HepG2 (cell line): Measurements from ENCODE around the gene UPB1. TPM values are rescaled to one million over a fixed set of nuclear protein-coding genes. Genes with fewer than 3 reads are reported as not detected.

Experiments
- BHLHE40 ChIP-seq: IDR thresholded peaks from 2 replicates; pipeline ENCODE4 v1.6.1; 2011; ENCODE audit warnings: low read length, improper control_type of control experiment
- PTBP1 ChIP-seq: fragments of 200-400 bp; formaldehyde crosslinking; IDR thresholded peaks from 2 replicates; pipeline ENCODE4 v1.6.1; 2018; ENCODE audit warnings: low read length, low read depth; ENCODE audit not compliant: poor library complexity, severe bottlenecking
- ZNF484 ChIP-seq: sonication (generic); formaldehyde crosslinking; IDR thresholded peaks from 2 replicates; pipeline ENCODE4 v1.5.1; 2020; ENCODE audit warnings: mild to moderate bottlenecking, low read depth, missing genetic modification reagents, borderline replicate concordance
- ZNF773 ChIP-seq: sonication (generic); formaldehyde crosslinking; IDR thresholded peaks from 2 replicates; pipeline ENCODE4 v1.4.0; 2020; ENCODE audit warnings: missing genetic modification reagents, borderline replicate concordance
- ZNF775 ChIP-seq: sonication (generic); formaldehyde crosslinking; IDR thresholded peaks from 2 replicates; pipeline ENCODE4 v1.4.0; 2020; ENCODE audit warnings: missing genetic modification reagents, mild to moderate bottlenecking, moderate library complexity, borderline replicate concordance
- polyA plus RNA-seq, 8 experiments: library from polyadenylated mRNA; depleted of rRNA in 3 of 8; stranded (reverse) in 7 of 8; unstranded in 1 of 8; fragments of >200 nt; fragmentation: Illumina TruSeq in 4 of 8; extraction: Trizol in 4 of 8; gene quantifications; 2 replicates each; pipeline versions ENCODE4 v1.2.1 to v1.2.3, GENCODE V29; 2011 to 2016; ENCODE audit warnings: low read depth in 4 of 8, missing spikeins in 1 of 8, mixed read lengths in 1 of 8; ENCODE audit not compliant: insufficient read depth in 1 of 8
- total RNA-seq, 5 experiments: library from RNA; depleted of rRNA; stranded (reverse); fragments of >200 nt; fragmentation: Illumina TruSeq; extraction: Trizol; gene quantifications; 2 replicates each; pipeline ENCODE4 v1.2.3, GENCODE V29; 2016; ENCODE audit warnings: low read depth in 1 of 5
- TF ChIP-seq, protein P1 (sequence below): sonication (generic); formaldehyde crosslinking; IDR thresholded peaks from 2 replicates; pipeline ENCODE4 v1.4.0; 2020; ENCODE audit warnings: missing genetic modification reagents
- TF ChIP-seq, protein P2 (sequence below): sonication (generic); formaldehyde crosslinking; IDR thresholded peaks from 2 replicates; pipeline ENCODE4 v1.9.0; 2021; ENCODE audit warnings: missing genetic modification reagents, borderline replicate concordance
- TF ChIP-seq, protein P3 (sequence below): sonication (generic); formaldehyde crosslinking; IDR thresholded peaks from 2 replicates; pipeline ENCODE4 v1.9.0; 2022; ENCODE audit warnings: missing genetic modification reagents, mild to moderate bottlenecking, borderline replicate concordance
- TF ChIP-seq, protein P4 (sequence below): fragments of 450-650 bp; IDR thresholded peaks from 2 replicates; pipeline ENCODE4 v1.6.1; 2017; ENCODE audit warnings: mild to moderate bottlenecking
- TF ChIP-seq, protein P5 (sequence below): sonication (generic); formaldehyde crosslinking; IDR thresholded peaks from 2 replicates; pipeline ENCODE4 v1.5.0; 2020; ENCODE audit warnings: mild to moderate bottlenecking, missing genetic modification reagents
- TF ChIP-seq, protein P6 (sequence below): sonication (generic); formaldehyde crosslinking; IDR thresholded peaks from 2 replicates; pipeline ENCODE4 v1.4.0; 2020; ENCODE audit warnings: mild to moderate bottlenecking, missing genetic modification reagents, borderline replicate concordance

Gene UPB1
- total and polyA plus RNA-seq, 2 of the 13 experiments (the other 11 are each of a cell fraction or from before 2014, with no cell fraction given), result 0.38 to 1.2 TPM

DNA sequence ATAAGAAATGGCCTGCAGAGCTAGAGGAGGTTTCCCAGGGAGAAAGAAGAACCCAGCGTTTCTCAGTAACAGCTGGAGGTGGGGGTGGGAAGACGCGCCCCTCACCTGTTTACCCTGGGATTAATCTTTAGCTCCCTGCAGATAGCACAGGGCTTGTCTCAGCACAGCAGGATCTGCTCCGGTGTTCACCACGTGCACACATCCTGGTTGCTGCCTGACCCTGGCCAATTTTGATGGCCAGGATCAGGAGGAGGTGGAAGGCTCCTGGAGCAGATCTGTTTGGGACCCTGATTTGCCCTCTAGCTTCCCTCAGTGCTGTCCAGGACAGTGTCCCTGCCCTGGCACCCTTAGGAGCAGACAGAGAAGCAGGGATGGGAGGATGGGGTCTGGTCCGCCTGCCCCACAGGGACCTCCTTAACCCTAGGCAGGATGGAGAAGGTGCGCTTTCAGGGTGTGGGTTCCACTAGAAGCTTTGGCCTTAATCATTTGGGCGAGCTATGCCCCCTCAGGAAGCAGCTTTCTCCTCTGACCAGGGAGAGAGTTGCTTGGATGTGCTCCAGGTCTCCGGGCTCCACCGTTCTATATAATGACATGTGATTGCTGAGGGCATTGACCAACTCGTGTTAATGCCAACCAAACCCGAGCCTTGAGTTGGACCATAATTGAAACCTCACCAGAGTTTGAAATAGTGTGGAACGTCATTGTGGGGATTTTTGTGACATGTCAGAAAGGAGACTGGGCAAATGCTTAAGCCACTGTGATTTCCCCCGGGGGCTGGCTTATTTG is 19.3 kb downstream of the UPB1 start (continued):
- TF ChIP-seq, protein P1, sequence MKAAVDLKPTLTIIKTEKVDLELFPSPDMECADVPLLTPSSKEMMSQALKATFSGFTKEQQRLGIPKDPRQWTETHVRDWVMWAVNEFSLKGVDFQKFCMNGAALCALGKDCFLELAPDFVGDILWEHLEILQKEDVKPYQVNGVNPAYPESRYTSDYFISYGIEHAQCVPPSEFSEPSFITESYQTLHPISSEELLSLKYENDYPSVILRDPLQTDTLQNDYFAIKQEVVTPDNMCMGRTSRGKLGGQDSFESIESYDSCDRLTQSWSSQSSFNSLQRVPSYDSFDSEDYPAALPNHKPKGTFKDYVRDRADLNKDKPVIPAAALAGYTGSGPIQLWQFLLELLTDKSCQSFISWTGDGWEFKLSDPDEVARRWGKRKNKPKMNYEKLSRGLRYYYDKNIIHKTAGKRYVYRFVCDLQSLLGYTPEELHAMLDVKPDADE (CRISPR knock-in tag), result no peak
- TF ChIP-seq, protein P2, sequence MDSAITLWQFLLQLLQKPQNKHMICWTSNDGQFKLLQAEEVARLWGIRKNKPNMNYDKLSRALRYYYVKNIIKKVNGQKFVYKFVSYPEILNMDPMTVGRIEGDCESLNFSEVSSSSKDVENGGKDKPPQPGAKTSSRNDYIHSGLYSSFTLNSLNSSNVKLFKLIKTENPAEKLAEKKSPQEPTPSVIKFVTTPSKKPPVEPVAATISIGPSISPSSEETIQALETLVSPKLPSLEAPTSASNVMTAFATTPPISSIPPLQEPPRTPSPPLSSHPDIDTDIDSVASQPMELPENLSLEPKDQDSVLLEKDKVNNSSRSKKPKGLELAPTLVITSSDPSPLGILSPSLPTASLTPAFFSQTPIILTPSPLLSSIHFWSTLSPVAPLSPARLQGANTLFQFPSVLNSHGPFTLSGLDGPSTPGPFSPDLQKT (CRISPR knock-in tag), result no peak
- TF ChIP-seq ZNF484 (CRISPR knock-in tag) (0 out of 2 replicates have a peak, but pooled peaks have one; percentile 44), ZNF773 (CRISPR knock-in tag) (peak; percentile 80; the same call in 1 of the 2 replicates), ZNF775 (peak; percentile 86), PTBP1 (no peak), BHLHE40 (peak; percentile 54)
- TF ChIP-seq, protein P3, sequence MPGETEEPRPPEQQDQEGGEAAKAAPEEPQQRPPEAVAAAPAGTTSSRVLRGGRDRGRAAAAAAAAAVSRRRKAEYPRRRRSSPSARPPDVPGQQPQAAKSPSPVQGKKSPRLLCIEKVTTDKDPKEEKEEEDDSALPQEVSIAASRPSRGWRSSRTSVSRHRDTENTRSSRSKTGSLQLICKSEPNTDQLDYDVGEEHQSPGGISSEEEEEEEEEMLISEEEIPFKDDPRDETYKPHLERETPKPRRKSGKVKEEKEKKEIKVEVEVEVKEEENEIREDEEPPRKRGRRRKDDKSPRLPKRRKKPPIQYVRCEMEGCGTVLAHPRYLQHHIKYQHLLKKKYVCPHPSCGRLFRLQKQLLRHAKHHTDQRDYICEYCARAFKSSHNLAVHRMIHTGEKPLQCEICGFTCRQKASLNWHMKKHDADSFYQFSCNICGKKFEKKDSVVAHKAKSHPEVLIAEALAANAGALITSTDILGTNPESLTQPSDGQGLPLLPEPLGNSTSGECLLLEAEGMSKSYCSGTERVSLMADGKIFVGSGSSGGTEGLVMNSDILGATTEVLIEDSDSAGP (CRISPR knock-in tag), result peak; percentile 91; the same call in 1 of the 2 replicates
- TF ChIP-seq, protein P4, sequence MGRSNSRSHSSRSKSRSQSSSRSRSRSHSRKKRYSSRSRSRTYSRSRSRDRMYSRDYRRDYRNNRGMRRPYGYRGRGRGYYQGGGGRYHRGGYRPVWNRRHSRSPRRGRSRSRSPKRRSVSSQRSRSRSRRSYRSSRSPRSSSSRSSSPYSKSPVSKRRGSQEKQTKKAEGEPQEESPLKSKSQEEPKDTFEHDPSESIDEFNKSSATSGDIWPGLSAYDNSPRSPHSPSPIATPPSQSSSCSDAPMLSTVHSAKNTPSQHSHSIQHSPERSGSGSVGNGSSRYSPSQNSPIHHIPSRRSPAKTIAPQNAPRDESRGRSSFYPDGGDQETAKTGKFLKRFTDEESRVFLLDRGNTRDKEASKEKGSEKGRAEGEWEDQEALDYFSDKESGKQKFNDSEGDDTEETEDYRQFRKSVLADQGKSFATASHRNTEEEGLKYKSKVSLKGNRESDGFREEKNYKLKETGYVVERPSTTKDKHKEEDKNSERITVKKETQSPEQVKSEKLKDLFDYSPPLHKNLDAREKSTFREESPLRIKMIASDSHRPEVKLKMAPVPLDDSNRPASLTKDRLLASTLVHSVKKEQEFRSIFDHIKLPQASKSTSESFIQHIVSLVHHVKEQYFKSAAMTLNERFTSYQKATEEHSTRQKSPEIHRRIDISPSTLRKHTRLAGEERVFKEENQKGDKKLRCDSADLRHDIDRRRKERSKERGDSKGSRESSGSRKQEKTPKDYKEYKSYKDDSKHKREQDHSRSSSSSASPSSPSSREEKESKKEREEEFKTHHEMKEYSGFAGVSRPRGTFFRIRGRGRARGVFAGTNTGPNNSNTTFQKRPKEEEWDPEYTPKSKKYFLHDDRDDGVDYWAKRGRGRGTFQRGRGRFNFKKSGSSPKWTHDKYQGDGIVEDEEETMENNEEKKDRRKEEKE, result no peak
- TF ChIP-seq, protein P5, sequence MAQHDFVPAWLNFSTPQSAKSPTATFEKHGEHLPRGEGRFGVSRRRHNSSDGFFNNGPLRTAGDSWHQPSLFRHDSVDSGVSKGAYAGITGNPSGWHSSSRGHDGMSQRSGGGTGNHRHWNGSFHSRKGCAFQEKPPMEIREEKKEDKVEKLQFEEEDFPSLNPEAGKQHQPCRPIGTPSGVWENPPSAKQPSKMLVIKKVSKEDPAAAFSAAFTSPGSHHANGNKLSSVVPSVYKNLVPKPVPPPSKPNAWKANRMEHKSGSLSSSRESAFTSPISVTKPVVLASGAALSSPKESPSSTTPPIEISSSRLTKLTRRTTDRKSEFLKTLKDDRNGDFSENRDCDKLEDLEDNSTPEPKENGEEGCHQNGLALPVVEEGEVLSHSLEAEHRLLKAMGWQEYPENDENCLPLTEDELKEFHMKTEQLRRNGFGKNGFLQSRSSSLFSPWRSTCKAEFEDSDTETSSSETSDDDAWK (CRISPR knock-in tag), result no peak
- TF ChIP-seq, protein P6, sequence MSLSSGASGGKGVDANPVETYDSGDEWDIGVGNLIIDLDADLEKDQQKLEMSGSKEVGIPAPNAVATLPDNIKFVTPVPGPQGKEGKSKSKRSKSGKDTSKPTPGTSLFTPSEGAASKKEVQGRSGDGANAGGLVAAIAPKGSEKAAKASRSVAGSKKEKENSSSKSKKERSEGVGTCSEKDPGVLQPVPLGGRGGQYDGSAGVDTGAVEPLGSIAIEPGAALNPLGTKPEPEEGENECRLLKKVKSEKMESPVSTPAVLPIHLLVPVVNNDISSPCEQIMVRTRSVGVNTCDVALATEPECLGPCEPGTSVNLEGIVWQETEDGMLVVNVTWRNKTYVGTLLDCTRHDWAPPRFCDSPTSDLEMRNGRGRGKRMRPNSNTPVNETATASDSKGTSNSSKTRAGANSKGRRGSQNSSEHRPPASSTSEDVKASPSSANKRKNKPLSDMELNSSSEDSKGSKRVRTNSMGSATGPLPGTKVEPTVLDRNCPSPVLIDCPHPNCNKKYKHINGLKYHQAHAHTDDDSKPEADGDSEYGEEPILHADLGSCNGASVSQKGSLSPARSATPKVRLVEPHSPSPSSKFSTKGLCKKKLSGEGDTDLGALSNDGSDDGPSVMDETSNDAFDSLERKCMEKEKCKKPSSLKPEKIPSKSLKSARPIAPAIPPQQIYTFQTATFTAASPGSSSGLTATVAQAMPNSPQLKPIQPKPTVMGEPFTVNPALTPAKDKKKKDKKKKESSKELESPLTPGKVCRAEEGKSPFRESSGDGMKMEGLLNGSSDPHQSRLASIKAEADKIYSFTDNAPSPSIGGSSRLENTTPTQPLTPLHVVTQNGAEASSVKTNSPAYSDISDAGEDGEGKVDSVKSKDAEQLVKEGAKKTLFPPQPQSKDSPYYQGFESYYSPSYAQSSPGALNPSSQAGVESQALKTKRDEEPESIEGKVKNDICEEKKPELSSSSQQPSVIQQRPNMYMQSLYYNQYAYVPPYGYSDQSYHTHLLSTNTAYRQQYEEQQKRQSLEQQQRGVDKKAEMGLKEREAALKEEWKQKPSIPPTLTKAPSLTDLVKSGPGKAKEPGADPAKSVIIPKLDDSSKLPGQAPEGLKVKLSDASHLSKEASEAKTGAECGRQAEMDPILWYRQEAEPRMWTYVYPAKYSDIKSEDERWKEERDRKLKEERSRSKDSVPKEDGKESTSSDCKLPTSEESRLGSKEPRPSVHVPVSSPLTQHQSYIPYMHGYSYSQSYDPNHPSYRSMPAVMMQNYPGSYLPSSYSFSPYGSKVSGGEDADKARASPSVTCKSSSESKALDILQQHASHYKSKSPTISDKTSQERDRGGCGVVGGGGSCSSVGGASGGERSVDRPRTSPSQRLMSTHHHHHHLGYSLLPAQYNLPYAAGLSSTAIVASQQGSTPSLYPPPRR (CRISPR knock-in tag), result peak; percentile 96
